ENCODE measurements around the gene SEMA6B. TPM values are rescaled to one million over a fixed set of nuclear protein-coding genes. Genes with fewer than 3 reads are reported as not detected.

SEMA6B gene
- polyA plus RNA-seq, 4 donors: 2.3 to 3.8 (median 3.0) TPM

DNA sequence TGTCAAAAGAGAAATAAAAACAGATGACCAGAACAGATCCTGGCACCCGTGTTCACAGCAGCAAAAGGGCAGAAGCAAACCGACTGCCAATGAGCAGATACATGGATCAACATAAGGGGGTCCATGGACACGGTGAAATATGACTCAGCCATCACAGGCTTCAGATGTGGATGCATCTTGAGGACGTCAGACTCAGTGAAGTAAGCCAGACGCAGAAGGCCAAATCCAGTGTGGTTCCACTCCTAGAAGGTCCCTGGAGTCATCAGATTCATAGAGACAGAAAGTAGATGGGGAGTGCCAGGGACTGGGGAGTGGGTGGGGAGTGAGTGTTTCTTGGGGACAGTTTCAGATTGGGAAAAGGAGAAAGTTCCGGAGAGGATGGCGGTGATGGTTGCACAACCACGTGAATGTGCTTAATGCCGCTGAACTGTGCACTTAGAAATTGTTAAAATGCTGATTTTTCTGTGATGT, 28.8 kb upstream of the SEMA6B start:
- DNase-seq (ENCODE audit: low read depth in 4 of 4, low spot score in 3 of 4): no peak

DNA sequence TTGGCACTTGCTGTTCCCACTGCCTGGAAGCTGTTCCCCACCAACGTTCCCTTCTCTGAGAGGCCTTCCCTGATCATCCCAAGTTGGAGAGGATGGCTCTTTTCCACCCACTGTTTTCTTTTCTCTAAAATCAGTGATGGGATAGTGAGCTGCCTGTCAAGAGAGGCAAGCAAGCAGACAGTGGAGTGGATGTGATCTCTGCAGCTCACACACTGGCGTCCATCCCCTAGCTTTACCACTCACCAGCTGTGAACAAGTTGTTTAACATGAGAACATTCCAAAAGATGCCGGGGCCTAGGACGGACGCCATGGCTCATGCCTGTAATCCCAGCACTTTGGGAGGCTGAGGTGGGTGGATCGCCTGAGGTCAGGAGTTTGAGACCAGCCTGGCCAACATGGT, 28.0 kb upstream of the SEMA6B start:
- no peak for DNase-seq (ENCODE audit: low read depth in 4 of 4, low spot score in 3 of 4)

- DNase-seq (ENCODE audit: low read depth in 4 of 4, low spot score in 3 of 4): no peak
Observed at GRCh38 chr19:4586691-4587090, 27.2 kb upstream of the SEMA6B start.

- no peak for DNase-seq (ENCODE audit: low read depth in 4 of 4, low spot score in 3 of 4)
Observed at GRCh38 chr19:4586245-4586644, 26.8 kb upstream of the SEMA6B start.

DNA sequence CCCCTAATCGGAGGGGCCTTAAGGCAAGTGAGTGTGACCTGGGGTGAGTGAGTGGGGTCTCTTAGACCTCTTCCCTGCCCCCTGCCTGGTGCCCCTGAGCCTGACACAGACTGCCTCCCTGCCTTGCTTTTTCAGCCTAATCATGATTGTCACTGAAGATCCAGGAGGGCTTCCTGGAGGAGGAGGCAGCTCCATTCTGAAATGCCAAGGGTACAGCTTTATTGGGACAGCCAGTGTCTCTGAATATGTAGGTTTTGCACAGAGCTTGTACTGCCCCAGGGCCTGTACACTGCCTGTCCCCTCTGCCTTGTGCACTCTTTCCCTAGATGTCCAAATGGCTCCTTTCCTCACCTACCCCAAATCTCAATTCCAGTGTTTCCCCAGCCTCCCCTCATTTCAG, 26.1 kb upstream of the SEMA6B start:
- no peak for DNase-seq (ENCODE audit: low read depth in 4 of 4, low spot score in 3 of 4)

DNA sequence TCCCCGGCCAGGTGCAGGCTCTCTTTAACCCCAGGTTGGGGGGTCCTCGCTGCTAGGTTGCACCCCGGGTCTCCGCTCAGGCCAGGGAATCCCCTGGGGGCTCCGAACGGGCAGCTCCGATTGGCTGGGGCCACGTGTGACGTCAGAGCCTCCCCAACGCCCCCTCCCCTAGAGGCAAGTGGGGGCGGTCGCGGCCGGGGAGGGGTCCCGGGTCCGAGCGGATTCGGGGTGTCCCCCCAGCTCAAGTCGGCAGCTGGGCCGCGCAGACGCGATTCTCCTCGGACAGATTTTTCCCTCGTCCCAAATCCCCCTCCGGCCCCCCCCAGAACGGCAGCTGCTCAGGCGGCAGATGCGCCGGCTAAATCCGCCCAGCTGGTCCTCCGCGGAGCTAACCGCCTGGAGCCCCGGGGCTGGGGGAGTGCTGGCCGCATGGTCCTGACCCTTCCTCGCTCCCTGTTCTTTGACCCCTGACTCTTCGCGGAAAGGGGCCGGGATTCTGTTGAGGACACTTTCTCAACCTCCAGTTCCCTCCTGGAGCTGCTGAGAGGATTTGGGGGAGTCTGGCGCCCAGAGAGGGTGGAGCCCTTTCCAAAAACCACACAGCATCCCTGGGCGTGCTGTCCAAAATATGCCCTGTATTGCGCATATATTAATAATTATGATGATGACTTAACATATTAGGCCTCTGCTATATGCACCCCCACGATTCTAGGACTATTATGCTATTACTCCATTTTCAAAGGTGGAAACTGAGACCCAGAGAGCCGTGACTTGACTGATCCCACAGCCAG, 25.4 kb upstream of the SEMA6B start:
- no peak for DNase-seq (ENCODE audit: low read depth in 4 of 4, low spot score in 3 of 4)

- no peak for DNase-seq (ENCODE audit: low read depth in 4 of 4, low spot score in 3 of 4)
Observed at GRCh38 chr19:4583961-4584669, 24.6 kb upstream of the SEMA6B start.

DNA sequence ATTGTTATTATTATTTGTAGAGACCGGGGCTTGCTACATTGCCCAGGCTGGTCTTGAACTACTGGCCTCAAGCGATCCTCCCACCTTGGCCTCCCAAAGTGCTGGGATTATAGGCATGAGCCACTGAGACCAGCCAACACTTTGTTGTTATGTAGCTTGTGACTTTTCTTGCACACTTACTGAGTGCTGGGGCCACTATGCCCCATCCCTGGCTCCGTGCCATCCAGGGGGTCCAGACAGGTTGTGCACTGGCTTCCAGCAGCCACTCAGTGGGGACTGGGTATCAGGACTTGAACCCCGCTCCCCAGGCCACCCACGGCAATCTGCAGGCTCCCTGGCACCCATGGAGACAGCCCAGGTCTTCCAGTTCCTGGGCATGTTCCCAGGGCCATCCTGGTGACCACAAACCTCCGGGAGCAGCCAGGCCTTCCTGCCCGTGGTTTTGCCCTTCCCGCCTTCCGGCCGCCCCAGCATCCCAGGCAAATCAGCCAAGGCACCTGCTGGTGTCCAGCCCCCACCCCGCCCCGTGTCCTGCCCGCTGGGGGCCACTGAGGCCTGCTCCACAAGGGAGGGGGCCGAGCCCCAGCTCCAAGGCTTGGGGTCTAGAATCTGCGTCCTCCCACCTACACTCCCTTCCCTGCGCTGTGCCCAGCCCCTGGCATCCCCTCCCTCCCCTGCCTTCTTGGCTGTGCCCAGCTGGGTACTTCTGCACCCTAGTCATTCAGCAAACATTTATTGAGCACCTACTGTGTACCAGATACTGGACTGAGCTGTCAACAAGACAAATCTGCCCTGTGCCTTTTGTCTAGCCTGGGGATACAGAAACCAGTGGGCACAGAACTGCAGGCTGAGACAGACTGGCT, 23.7 kb upstream of the SEMA6B start:
- DNase-seq (ENCODE audit: low read depth in 4 of 4, low spot score in 3 of 4): no peak

DNA sequence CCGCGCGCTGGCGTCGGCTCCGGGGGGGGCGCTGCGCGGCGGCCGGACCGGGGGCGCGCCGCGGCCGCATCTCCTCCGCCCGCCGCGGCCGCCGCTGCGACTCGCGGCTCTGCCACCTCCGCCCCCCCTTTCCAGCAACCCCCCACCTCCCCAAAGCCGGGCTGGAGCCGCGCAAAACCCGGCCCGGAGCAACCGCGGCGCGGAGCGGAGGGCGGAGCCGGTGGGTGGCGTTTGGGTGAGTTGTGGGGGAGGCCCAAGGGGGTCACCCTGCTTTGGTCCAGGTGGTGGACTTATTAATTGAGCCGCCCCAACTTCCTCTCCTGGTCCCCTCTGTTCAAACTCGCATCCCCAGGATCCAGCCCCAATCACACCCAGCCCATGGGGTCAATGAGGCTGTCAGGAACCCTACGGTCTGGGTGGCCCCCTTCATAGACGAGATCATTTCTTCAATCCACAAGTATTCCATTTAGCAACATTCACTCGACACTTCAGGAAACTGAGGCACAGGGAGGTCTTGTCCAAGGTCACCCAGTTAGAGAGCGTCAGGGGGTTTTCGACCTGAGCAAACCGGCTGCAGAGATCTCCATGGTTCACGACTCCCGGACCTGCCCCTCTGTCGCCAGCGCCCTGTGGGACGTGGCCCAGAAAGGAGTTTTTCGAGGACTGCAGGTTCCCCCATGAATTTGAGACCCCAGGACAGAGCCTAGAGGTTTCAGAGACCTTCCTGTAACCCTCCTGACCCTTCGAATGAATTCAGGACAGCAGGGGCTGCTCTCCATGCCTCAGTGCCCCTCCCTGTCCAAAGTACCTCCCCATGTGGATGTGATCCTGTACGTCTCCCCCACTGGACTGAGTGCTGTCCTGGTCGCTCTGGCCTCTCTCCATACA, 22.4 kb upstream of the SEMA6B start:
- DNase-seq (ENCODE audit: low read depth in 4 of 4, low spot score in 3 of 4): no peak

DNA sequence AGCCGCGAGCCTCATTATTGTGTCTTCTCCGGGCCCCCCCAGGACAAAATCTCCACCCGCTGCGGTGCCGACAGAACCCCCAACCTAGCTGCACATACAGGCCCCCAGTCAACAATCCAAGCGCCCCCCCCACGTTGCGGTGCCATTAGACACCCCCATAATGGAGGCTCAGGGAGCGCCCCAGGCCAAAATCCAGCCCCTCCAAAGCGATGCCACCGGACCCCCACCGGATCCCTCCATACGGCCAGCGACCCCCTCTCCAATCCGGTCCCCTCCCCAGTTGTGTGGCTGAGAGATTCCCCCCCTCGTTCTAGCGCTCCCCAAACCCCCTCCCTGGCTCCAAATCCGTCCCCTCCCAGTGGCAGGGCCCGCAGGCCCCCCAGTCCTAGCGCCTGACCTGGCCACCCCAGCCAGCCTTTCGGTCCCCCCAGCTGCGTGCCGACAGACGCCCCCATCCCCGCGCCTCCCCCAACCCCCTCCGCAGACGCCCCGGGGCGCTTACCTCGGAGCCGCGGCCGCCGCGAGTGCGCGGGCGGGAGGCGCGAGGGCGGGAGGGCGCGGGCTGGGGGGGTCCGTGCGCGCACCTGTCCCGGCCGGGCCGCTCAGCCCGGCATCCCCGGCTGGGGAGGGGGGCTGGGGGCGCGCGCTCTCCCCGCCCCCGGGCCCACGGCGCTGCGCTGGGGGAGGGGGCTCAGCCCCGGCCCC, 21.6 kb upstream of the SEMA6B start:
- DNase-seq (ENCODE audit: low read depth in 4 of 4, low spot score in 3 of 4): no peak

DNA sequence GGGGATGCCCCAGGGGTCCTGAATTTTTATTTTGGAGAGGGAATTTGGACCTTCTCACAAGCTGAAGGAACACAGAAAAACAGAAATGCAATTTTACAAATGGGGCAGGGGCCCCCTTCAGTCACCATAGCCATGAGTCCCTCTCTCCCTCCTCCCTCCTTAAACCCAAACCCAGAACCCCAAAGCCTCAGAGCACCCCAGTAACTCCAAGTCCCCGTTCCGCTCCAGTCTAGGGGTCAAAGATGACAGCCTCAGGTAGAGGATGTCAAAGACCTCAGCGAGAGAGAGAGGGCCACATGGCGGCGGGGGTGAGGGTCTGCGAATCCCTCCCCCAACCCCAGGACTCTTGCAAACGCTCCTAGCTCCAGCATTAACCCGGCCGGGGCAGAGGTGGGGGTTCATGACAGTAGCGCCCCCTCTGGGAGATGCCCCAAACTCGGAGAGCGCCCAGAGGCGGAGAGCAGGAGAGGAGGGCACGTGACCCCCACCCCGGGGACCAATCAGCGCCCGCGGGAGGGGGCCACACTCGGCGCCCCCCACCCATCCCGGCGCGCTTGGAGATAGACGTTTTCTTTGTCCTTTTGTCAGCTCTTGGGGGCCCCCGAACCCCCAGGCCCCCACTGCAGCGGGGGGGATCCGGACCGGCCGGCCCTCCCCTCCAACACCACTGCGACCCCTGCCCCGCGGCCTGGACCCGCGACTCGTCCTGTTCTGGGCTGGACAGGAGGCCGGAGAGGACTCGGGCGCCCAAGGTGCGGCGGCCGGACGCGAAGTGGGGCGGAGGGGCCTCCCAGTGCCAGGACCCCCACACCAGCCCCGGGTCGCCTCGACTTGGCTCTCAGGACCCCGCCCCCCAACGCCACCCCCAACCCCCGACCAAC, 20.8 kb upstream of the SEMA6B start:
- no peak for DNase-seq (ENCODE audit: low read depth in 4 of 4, low spot score in 3 of 4)

GRCh38 chr19:4579389-4579788, 19.9 kb upstream of the SEMA6B start:
- DNase-seq (ENCODE audit: low read depth in 4 of 4, low spot score in 3 of 4): no peak

GRCh38 chr19:4578552-4579248, 19.2 kb upstream of the SEMA6B start:
- DNase-seq (ENCODE audit: low read depth in 4 of 4, low spot score in 3 of 4): no peak

- no peak for DNase-seq (ENCODE audit: low read depth in 4 of 4, low spot score in 3 of 4)
Observed at GRCh38 chr19:4577020-4577782, 17.7 kb upstream of the SEMA6B start.

DNA sequence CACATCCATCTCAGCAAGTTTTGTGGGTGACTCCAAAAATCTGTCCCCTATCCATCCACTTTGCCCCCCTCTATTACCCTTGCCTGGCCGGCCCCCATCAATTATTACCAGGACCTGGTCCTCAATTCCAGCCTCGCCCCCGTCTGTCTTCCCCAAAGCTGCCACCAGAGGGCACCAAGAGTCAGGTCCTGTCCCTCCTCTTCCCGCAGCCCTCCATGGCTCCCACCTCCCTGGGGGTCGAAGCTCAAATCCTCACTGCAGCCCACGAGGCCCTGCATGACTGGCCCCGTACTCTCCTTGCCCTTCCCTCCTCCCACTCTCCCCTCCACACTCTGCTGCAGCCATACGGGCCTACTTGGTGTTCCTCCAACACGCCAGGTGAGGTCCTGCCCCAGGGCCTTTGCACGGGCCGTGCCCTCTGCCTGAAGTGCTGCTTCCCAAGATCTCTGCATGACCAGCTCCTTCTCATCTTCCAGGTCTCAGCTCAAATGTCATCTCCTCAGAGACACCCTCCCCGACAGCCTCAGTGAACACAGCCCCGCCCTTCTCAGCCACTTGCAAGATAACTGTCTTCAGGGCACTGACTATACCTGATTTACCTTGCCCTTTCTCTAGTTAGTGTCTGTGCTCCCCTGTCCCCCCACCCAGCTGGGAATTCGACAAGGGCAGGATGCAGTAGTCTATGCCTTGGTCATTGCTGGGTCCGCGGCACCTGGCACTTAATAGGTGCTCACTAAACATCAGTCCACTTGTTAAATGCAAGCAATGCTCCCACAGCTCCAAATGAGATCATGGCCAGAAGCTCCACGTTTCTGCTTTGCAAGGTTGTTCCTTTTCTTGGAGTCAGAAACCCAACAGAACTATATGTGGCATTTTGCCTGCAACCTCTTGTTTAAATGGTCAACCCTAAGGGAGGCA, 16.8 kb upstream of the SEMA6B start:
- DNase-seq (ENCODE audit: low read depth in 4 of 4, low spot score in 3 of 4): no peak
